Urothelium cell line (cell line): Measurements from ENCODE around the gene RAPH1.

Experiments used
- DNase-seq: peaks from one replicate; pipeline ENCODE4 v3.0.0; 2011; ENCODE audit warnings: low spot score, mixed read lengths
- FAIRE-seq: peaks from 2 replicates; lab custom pipeline; 2011; peaks lifted over from hg19 to GRCh38; lab: Jason Lieb, UNC

RAPH1 gene

DNA sequence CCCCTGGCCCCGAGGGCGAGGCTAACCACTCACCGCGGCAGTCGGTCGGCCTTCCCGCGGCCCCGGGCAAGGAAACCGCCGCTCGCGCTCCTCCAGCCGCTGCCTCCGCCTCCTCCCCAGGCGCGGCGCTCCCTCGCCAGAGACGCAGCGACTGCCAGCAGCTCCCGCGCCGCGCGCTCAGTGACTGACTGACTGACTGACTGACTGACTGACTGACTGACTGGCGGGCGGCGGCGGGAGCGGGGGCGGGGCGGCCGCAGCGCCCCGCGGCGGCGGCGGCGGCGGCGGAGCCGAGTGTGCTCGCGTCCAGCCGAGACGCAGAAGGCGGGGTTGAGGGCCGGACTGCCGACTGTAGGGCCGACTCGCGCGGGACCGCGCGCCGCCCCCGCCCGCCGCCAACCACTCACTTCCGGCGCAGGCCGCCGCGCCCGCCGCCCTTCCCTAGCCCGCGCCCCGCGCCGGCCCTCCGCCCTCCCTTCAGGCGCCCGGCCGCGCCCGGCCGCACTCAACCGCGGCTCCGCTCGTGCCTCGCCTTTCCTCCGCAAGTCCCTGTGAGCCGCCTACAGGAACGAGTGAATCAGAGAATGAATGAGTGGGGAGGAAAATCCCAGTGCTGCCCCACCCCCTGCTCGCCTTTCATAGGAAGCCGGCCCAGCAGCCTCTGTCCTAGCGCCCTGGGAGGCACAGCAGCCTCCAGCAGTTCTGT, at the start of gene RAPH1:
RAPH1 (minus strand) TSS at position 224 of the 706 bp plus-strand sequence. CDS start 39,948 bp downstream, outside the sequence.
- peak; percentile 66 for FAIRE-seq

GRCh38 chr2:203584784-203585183, 49.7 kb upstream of the RAPH1 start:
- no peak for DNase-seq
- no peak for FAIRE-seq

More for the DNA sequence above, at the start of gene RAPH1:
- DNase-seq, result peak; percentile 92

- FAIRE-seq (peak; percentile 68), DNase-seq (peak; percentile 76)
Measured at GRCh38 chr2:203583701-203584100, 48.6 kb upstream of the RAPH1 start.

GRCh38 chr2:203583084-203583695, 48.1 kb upstream of the RAPH1 start:
- FAIRE-seq (no peak), DNase-seq (no peak)

DNA sequence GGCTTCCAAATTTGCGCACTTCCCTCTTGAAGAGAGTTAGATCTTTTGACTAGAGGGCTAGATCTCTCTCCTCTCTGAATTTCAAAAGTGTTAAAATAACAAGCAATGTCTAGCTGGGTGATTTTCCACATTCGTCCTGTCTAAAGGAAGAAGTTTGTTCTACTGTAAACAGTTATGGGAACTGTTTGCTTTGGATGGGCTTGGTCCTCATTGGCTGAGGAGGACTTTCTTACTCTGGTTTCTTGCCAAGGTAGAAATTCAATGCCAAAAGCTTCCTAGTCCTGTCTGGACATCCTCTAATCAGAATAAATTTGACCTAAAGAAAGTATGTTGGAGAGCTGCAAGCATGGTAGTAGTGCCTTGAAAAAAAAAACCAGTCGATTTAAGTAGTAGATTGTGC, 47.4 kb upstream of the RAPH1 start:
- FAIRE-seq (no peak), DNase-seq (no peak)

GRCh38 chr2:203580844-203581243, 45.7 kb upstream of the RAPH1 start:
- DNase-seq (no peak), FAIRE-seq (no peak)

GRCh38 chr2:203579730-203580129, 44.6 kb upstream of the RAPH1 start:
- FAIRE-seq, result no peak
- DNase-seq, result no peak

DNA sequence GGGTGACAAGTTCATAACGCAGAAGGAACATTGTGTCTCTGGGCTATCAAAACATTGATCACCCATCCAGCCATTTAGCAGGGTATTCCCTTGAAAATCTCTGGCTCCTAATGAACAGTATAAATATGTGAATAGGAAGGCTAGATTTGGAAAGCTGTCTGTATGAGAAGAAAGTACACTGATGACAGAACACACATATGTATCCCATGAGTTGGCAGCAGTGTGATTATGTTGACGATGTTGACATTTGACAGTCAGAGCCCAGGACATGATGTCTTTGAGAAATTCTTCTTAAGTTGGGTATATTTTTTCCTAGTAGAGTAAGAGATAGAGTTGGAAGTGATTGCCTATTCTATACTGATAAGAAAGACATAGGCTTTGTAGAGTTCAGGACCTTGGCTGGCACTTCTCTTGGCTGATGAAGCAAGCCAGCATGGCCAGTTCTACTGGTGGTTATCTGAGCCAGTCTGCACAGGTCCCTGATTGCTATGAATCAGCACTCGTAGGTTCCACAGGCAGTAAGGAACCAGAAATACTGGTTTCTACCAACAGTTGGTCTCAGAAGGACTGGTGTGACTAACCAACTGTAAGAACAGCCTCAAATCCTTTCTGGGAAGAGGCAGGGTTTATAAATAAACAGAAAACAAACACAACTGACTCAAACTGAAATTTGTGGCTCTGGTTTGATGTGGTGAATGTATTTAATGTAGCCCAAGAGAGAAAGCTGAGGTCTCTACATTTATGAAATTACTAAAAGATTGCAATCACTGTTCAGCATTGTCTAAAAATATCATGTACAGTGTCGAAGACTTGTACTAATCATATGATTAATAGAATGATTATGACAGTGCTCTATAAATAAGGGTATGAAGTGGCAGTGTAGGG, 43.9 kb upstream of the RAPH1 start:
- FAIRE-seq (no peak), DNase-seq (peak; percentile 31)

DNA sequence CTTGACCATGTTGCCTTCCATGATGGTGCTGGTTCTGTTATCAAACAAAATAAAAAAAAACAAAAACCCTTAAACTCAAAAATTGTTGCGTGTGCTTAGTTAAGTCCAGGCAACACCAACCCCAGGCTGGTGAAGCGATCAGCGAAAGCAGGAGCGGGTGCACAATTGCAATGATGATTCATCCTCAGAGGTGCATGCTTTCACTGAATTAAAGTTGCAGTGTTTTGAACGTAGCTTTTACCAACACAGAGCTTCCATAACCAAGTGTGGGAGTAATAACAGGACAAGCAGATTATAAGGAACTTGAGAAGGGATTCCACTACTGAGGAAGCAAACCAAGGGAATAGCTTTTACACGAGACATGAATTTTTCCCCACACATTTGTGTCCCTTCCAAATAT, 39.7 kb upstream of the RAPH1 start:
- FAIRE-seq, result no peak
- DNase-seq, result peak; percentile 56

DNA sequence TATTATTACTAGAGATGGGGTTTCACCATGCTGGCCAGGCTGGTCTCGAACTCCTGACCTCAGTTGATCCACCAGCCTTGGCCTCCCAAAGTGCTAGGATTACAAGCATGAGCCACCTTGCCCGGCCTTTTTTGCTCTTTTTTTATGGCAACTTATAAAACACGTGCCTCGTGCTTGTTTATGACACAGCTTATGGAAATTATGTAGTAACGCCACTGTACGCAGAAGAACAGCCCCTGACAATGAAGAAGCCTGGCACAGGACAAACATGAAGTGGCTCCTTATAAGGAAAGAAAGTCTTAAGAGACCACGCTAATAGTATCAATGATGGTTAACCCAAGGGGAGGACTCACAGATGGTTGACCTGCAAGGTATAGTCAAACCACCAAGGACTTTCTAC, 37.2 kb upstream of the RAPH1 start:
- FAIRE-seq, result no peak
- no peak for DNase-seq

- DNase-seq (no peak), FAIRE-seq (no peak)
Measured at GRCh38 chr2:203569677-203570316, 34.7 kb upstream of the RAPH1 start.

- DNase-seq (no peak), FAIRE-seq (no peak)
Measured at GRCh38 chr2:203567691-203568090, 32.6 kb upstream of the RAPH1 start.

DNA sequence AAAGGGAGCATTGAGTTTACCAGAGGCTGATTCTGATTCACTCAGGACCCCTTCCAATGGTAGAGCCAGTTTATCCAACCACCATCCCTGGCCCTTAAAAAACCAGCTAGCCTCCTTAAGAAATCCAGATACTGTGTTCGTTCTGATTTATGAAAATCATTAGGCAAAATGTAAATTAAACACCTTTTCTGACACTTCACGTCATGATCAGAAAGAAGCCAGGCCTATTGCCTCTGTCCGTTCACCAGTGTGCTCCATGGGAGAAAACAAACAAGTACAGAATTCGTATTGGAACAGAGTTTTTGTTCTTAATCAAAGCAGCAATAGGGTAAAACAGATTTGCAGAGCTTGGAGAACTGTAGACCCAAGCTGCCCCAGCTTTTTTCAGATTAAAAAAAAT, 31.1 kb upstream of the RAPH1 start:
- DNase-seq (no peak), FAIRE-seq (no peak)

DNA sequence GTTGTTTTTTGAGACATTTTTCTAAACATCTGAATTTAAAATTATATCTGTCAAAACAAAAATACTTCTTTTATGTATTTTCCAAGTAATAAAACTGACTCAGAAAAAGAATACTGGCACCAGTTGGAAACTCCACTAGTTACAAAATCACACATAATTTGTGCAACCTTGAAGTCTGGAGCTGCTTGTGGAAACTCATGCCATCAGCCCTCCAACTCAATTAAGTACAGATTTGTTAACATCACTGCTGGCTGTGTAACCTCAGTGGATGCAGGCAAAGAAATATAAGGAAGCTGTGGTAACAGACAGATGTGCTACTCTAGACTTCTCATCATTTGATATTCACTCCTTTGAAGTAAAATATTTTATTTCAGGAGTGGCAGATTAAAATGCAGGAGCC, 30.0 kb upstream of the RAPH1 start:
- DNase-seq (no peak), FAIRE-seq (no peak)

DNA sequence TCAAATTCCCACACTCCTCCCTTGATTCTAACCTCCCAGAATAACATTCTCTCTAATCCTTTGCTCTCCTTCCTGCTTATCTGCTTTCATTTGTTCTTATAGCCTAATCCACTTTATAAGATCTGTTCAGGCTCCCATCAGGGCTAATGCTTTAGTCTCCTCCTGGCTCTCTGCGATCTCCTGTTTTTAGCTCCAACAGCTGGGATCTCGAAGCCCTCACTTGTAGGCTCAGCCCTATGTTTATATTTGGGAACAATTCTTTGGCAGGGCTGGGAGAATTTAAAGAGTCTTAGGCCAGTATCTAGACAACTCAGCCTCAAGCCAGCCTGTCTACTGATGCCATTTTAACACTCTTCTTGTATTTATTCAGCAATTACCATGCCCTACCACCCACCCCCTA, 27.2 kb upstream of the RAPH1 start:
- DNase-seq, result no peak
- FAIRE-seq, result no peak

- FAIRE-seq (no peak), DNase-seq (no peak)
Measured at GRCh38 chr2:203559641-203560040, 24.5 kb upstream of the RAPH1 start.

DNA sequence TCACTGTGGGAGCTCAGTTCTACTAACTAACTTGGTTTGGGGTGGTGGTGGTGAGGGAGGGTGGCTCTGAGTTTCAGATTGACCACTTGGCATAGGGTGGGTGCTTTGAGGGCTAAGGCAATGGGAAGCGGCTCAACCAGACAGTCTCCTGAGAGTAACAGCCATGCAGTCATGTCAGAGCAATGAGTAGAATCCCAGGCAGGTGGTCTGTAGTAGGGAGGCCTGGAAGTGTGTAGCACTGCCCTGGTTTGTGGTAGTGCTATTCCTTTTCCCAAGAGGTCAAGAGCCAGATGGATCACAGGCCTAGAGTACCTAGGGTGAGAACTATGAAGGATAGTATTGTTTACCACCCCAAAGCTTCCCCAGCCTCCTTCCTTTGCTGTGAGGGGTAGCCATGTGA, 18.7 kb upstream of the RAPH1 start:
- DNase-seq (no peak), FAIRE-seq (no peak)

DNA sequence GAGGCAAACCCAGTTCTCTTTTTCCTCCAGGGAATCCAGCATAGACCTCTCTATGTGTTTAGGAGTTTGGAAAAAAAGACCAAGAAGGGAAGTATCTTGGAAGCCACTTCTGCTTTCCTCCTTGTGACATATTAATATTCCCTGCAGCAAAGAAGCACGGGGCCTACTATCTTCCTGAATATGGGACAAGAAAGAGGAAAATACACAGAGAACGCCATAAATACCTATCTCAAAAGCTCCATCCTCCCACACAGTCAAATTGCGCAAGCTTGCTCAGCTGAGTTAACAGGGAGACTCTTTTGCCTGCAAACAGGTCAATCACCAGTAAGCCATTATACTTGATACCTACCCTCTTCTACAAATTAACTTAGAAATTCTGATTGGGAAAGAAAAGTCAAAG, 16.7 kb upstream of the RAPH1 start:
- no peak for DNase-seq
- FAIRE-seq, result no peak

GRCh38 chr2:203550266-203550665, 15.2 kb upstream of the RAPH1 start:
- DNase-seq (no peak), FAIRE-seq (no peak)

DNA sequence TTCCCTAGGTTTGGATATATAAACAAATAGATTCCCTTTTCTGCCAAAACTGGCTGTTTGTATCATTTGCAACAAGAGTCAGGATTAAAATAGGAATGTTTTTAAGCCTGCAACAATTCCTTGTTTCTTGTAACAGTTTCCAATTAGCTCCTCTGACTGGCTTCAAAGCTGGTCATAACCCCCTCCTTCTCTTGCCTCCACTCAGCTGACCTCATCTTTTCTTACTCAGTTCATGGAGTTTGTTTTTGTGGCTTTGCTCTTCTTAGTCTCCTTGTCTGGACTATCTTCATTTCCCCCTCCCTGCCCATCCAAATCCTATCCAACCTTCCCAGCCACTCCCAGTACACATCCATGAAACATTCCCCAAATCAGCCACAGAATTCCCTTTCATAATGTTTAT, 14.3 kb upstream of the RAPH1 start:
- DNase-seq, result no peak
- no peak for FAIRE-seq

GRCh38 chr2:203548887-203549286, 13.8 kb upstream of the RAPH1 start:
- DNase-seq, result no peak
- no peak for FAIRE-seq
